Cardiac fibroblast (primary cell): ENCODE results near the gene SP5.

Experiments
- DNase-seq, 2 donors: peaks; one replicate each; pipeline versions ENCODE4 v3.0.0 to v3.0.0-alpha.2; 2010; ENCODE audit warnings: low read depth in 2 of 2
- H3K4me3 ChIP-seq, 2 donors: replicated peaks in 1 of 2; 1 replicate in 1 of 2; 2 replicates in 1 of 2; pipeline ENCODE4 v1.5.1; 2011; ENCODE audit warnings: low read depth in 2 of 2, low read length in 2 of 2, mild to moderate bottlenecking in 2 of 2, moderate library complexity in 1 of 2
- TF ChIP-seq, protein P1 (sequence below): IDR thresholded peaks from one replicate; pipeline ENCODE4 v1.5.1; 2011; ENCODE audit warnings: low read depth, mild to moderate bottlenecking, low read length, inconsistent platforms

Gene SP5

DNA sequence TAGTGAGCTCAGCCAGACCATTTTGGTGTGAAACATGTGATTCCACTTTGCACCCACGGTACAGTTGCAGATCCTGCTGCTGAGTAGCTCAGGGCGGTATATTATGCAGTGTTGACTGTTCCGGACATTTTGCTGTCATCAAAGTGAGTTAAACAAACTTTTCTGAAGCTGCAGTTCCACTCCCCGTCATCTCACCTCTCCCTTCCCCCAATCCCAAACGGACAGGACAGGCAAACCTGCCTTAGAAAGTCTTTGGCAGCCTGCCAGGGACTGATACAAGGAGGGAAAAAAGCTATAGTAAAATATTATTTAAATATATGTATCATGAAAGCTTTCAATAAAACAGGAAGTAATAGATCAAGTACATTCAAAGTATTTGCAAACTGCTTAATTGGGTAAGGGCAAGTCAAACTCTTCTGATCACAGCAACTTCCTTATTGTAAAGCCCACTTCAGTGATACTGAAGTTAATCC lies 35.5 kb upstream of the SP5 start:
- no peak for DNase-seq
- TF ChIP-seq, protein P1, sequence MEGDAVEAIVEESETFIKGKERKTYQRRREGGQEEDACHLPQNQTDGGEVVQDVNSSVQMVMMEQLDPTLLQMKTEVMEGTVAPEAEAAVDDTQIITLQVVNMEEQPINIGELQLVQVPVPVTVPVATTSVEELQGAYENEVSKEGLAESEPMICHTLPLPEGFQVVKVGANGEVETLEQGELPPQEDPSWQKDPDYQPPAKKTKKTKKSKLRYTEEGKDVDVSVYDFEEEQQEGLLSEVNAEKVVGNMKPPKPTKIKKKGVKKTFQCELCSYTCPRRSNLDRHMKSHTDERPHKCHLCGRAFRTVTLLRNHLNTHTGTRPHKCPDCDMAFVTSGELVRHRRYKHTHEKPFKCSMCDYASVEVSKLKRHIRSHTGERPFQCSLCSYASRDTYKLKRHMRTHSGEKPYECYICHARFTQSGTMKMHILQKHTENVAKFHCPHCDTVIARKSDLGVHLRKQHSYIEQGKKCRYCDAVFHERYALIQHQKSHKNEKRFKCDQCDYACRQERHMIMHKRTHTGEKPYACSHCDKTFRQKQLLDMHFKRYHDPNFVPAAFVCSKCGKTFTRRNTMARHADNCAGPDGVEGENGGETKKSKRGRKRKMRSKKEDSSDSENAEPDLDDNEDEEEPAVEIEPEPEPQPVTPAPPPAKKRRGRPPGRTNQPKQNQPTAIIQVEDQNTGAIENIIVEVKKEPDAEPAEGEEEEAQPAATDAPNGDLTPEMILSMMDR: no peak
- H3K4me3 ChIP-seq: no peak overlapping the region

DNA sequence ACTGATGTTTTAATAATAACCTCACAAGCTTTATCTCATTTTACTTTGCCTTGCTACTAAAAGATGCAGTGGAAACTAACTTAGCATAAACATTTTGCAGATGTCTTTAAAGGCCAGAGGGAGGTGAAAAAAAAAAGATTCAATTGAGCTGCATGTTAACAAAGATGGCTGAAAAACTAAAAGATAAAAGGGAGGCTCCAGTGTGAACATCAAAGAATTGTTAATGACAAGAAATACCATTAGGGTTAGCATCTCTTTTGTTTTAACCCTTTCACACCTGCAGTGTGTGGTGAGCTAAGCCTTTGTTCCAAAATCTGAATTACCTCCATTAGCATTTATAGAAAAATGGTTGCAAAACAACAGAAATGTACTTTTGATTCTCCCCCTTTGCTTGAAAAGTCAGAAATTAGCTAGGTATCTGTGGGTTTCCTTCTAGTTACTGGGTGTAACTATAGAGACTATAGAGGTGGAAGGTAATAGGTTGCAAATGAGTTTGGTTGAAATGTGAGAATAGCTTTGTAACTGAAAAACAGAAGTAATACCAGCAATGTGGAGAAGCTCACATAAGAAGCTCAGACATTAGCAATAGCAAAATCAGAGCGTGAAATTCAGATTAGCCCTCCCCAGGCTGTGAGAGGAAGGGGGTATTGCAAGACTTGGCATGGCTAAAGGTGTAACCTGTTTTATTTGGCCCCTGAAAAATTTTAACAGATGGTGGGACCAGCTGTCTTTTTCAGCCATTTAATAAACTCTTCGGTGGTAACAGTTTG lies 34.8 kb upstream of the SP5 start:
- DNase-seq: no peak
- TF ChIP-seq, protein P1: no peak
- no peak overlapping the region for H3K4me3 ChIP-seq

DNA sequence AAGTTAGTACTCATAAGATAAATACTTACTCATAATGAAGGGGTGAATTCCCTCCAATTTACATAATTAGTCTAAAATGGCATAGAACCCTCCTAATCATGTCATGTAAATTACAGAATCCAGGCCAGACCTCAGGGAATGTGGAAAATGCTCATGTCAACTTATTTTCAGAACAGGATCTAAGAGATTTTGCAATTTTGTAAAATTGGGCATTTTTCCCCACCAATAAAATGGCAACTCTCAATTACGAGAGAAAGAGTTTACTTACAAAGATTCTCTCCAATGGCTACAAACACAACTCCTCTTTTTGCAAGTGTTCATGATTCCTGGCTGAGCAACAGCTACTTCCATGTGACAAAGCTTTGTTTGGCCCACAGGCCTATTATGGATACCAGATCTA lies 33.8 kb upstream of the SP5 start:
- TF ChIP-seq, protein P1: no peak
- no peak overlapping the region for H3K4me3 ChIP-seq
- no peak for DNase-seq

DNA sequence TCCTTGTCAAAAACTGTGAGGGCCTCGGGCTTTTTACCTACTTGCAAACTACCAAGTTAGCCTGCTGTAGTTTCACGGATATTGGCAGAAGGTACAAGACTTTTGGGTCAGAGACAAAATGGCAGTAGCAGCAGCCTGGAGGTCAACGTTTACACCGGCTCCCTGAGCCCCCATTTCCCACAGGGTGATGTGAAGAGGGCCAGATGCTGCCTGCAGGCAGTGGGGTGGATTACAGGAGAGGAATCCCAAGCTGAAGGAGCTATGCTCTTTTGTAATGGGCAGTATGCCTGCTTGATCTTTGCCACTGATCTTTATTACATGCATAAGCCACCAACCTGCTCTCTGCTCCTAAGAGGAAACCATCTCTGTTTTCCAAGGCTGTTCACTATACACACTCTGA lies 29.5 kb upstream of the SP5 start:
- TF ChIP-seq, protein P1: no peak
- H3K4me3 ChIP-seq: no peak overlapping the region
- DNase-seq: no peak

DNA sequence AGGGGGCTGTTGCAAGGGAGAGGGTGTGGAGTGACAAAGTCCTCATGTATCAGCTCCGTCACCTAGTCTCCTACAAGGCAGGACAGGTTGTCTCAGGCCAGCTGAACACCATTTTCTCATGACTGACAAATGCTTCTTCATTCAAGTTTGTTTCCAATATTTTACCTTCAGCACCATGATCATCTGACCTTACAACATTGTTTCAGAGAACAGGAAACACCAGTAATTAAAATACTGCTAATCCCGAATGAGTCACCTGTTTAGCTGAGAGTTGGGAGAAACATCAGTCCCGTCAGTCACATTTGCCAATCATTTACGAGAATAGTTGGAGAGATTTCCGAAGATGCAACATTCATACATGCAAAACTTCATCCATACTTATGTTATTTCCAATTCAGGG lies 25.7 kb upstream of the SP5 start:
- TF ChIP-seq, protein P1: no peak
- no peak for DNase-seq
- no peak overlapping the region for H3K4me3 ChIP-seq

DNA sequence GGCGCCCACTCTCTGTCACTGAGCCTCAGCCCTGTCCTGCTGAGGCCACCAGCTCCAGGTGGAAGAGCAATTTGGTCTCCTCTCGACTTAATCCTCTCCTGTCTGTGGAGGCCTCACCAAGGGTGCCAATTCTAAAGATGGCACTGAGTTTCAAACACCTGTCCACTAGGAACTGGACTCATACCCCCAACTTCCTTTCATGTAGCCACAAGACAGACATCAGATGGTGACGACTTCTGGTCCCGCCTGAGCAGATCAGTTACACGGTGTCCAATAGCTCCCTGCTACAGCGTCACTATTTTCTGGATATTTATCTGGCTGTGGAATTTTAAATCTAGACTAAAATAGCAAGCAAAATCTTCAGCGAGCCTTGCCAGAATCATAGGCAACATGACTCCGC lies 24.5 kb upstream of the SP5 start:
- no peak overlapping the region for H3K4me3 ChIP-seq
- TF ChIP-seq, protein P1: no peak
- no peak for DNase-seq

DNA sequence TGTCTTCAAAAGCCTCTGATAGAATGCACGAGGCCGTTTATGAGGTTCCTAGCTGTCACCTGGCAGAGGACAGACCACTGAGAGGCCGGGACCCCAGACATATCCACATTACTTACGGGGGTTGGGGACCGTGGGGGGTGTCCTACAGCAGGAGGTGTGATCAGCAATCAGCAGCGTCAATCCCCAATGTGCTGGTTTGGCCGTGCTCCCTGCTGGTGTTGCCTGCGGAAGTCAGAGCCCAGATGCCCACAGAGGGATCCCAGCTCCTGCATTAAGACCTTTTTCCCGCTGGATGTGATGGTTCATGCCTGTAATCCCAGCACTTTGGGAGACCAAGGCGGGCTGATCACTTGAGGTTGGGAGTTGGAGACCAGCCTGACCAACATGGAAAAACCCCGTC lies 20.8 kb upstream of the SP5 start:
- no peak overlapping the region for H3K4me3 ChIP-seq
- no peak for DNase-seq
- TF ChIP-seq, protein P1: no peak
